ENCODE data around the gene USP54.
"Not testable (repeated sequence)": the region's sequence is repeated elsewhere in the genome, so short reads cannot be mapped to it uniquely, and the experiment has no call there.

The USP54 gene

DNA sequence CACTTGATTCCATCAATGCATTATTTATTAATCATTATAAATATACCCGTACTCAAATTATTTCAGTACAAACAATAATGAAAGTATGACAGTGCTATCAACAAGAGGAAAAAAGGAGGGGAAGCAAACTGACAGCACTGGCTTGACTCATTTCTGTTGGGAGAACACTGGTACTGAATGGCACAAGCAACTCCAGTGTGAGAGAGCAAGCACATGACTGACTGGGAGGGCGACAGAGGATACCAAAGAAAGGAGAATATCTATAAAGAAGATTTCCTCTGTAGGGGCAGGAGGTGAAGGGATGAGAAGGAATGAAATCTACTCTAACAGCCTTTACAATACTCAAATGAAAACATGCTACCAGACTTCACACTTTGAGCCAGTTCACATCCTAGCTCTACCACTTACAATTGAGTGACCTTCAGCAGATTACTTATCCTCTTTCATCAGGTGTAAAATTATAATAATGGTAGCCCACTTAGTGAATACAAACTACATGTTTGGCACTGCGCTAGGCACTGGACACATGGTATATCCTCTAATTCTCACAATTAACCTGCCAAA, 1.5 kb downstream of the USP54 start:
- no peak for DNase-seq (ENCODE audit: low spot score)

DNA sequence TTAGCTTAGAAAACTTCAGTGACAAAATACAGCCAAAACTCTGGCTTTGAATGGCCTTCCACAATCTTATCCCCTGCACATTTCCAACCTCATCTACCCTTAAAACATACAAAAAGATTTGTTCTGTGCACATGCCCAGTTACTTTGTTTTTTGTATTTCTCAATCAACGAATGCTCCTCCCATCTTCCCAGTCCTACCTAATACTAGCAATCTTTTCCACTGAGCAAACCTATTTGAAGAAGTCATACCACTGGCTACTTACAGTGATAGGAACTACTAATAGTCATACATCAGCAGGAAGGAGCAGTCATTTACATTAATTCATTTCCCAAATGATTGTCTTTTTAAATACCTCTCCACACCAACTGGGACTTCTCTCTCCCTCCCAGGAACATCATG, 2.5 kb downstream of the USP54 start:
- no peak for DNase-seq (ENCODE audit: low spot score)

DNA sequence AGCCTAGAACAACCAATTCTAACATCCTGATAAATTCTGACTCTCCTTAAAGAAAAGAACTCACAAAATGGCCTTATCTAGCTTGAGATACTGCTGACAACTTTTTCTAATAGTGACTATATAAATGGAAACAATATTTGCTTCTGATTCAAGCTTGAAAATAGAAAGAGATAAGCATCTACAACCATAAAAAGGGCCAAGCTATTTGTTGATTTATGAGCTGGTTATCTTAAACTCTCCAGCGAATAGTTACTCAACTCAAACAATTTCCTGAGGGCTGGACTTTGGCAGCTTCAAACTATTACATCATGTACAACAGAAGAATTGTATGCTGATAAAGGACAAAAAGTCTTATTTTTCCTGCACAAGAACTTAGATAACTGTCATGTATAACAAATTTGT, 4.6 kb downstream of the USP54 start:
- DNase-seq (ENCODE audit: low spot score): no peak

DNA sequence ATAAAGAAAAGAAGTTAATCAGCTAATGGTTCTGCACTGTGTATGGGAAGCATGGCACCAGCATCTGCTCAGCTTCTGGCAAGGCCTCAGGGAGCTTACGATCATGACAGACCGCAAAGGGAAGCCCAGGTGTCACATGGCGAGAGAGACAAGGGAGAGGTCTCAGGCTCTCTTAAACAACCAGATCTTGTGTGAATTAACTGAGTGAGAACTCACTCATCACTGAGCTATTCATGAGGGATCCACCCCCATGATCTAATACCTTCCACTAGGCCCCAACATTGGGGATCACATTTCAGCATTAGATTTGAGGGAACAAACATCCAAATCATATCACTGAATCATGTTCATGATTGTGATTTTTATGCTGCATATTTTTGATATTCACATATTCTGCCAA, 5.8 kb downstream of the USP54 start:
- no peak for DNase-seq (ENCODE audit: low spot score)

DNA sequence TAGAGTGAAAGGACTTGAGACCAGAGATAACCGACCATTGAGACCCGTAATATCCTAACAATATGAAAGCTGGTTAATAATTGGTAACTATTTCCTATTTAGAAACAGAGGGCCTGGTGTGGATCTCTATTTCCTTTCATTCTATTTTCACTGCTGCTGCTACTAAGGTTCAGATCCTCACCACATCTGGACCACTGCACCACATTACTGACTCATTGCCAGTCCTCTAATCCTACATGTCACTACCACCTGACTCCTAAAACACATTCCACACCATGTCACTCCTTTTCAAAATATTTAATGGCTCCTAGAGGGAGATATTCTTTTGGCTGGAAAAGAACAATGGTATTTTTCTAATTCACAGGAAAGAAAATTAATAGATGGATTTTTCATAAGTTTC, 6.4 kb downstream of the USP54 start:
- DNase-seq (ENCODE audit: low spot score): no peak

DNA sequence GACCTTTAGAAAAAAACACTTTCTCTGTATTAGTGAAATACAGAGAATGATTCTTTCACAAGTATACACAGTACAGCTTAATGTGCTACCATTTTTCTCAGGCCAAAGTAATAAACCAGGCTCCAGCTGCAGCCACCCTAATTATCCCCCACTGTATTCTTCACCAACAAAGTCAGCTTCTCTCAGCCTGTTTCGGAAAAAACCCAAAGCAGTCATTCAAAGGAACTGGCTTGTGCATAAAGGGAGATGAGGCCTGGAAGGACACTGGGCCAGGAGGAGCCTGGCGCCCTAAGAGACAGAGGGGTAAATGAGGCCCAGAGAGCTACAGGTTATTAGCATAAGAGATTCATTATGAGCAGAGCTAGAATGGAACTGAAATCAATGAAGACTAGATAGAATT, 9.2 kb downstream of the USP54 start:
- DNase-seq (ENCODE audit: low spot score): no peak

DNA sequence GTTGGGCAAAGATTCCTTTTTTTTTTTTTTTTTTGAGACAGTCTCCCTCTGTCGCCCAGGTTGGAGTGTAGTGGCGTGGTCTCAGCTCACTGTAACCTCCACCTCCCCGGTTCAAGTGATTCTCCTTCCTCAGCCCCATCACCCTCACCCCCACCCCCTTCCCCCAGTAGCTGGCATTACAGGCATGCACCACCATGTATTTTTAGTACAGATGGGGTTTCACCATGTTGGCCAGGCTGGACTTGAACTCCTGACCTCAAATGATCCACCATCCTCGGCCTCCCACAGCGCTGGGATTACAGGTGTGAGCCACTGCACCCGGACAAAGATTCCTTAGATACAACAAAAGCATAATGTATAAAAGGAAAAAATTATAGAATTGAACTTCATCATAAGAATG, 12.2 kb downstream of the USP54 start:
- not testable (repeated sequence) for DNase-seq (ENCODE audit: low spot score)

DNA sequence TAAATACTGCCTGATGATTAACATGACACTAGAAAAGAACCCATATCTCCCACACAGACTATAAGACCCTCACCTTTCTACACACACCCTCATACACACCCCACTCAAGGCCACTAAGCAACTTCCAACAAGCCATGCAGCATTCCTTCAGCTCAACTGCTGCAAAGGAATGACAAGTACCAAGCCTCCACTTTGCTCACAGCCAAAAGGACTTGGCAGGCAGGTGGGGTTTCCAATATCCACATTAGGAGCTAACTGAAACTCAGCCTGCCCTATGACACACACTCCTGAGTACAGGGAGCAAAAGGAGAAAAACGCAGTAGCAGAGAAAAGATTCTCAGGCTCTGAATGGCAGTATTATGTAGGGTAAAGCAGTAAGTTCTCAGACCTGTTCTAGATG, 13.4 kb downstream of the USP54 start:
- DNase-seq (ENCODE audit: low spot score): no peak

DNA sequence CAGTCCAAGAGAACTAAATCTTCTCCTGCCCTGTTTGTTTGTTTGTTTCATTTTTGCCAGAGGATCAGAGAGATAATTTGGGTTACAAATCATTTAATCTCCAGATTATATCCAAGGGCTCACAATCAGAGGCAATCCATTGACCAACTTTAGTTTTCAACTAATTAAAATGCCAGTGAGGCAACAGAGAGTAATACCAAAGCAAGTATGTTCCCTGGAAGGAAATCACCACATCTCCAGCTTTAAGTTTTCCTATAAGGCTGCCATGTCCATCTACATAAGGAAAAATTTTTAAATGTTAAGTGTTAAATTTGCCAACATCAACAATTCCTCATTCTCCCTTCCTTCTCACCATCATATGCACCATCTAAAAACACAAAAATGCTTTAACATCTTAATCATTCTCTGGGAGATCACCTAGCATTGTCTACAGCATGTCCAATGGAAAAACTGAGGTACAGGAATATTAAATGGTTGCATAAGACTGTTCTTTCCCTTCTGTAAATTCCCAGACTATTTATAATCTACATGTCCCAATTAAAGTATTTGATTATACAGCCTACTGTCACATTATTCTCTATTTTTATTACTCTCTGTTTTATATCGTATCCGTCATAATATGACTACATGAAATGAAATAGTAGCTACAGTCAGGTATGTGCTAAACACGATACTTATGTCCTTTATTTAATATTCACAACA, 14.1 kb downstream of the USP54 start:
- no peak for DNase-seq (ENCODE audit: low spot score)

DNA sequence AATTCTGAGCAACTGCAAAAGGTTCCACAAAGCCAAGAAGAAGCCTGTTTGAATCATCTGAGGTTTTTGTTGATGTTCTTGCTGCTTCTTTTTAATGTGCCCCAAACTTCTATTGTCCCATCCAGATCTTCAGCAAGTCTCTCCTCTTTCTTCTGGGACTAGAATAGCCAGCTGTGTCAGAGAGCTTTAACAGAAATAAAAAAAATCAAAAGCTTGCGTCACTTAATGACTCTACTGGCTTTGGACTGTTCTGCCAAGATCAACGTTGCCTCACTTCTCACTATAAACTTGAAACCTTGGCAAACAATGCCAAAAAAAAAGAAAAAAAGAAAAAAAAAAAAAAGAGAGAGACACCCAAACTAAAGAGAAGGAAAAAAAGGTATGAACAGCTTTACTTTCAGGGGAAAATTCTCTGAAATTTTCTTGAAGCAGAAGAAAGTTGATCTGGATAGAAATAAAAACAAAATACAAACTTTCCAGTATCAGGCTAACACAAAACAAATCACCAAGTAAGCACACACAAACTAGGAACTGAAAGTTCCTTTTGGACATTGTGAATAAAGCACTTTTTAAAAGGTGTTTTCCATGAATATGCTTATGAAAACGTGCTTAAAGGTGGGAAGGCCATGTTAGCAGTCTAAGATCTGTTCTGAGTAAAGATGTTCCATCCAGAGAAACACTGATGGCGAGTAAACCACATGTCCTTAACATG, 14.8 kb downstream of the USP54 start:
- no peak for DNase-seq (ENCODE audit: low spot score)

DNA sequence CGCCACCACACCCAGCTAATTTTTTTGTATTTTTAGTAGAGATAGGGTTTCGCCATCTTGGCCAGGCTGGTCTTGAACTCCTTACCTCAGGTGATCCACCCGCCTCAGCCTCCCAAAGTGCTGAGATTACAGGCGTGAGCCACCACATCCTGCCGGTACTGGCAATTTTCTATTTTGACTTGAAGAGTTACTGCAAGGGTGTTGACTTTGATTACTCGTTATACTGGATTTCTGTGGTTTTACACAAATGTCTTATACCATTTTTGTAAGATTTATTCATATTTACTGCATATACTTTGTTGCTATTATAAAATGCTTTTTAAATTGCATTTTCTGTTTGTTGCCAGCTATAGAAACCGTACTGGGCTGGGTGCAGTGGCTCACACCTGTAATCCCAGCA, 24.1 kb downstream of the USP54 start:
- not testable (repeated sequence) for DNase-seq (ENCODE audit: low spot score)

DNA sequence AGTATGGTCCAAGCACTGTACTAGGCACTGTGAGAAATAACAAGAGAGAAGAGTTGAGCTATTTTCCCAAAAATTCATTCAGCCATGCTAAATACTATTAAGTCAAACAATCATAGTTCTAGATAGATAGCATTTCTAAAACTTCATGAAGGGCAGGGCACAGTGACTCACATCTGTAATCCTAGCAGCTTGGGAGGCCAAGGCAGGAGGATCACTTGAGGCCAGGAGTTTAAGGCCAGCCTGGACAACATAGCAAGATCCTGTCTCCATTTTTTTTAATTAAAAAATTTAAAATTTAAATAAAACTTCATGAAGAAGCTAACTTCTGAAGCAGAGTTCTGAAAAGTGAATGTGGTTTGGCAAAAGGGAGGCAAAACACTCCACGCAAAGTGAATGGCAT, 29.9 kb downstream of the USP54 start:
- DNase-seq (ENCODE audit: low spot score): no peak

DNA sequence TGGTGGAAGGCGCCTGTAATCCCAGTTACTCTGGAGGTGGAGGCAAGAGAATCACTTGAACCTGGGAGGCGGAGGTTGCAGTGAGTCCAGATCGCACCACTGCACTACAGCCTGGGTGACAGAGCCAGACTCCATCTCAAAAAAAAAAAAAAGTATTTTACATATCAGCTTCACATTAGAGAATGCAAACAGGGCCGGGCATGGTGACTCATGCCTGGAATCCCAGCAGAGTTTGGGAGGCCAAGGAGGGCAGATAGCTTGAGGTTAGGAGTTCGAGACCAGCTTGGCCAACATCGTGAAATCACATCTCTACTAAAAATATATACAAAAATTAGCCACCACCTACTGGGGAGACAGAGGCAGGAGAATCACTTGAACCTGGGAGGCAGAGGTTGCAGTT, 31.6 kb downstream of the USP54 start:
- DNase-seq (ENCODE audit: low spot score): no peak

DNA sequence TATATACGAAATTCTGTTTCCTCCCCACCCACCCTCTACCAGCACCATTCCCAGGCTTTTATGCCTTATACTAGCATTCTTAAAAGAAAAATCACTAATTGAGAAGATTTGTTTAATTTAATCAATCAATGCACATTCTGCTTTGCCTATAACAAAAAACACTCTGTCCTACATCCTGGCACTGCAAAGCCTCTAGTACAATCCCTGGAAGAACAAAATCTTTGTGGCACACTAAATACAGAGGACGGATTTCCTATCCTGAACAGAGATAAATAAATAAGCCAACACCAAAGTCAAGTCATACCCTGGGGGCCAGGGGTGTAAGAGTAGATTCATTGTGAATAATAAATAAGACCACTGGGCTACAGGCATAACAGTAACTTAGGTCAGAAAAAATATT, 34.3 kb downstream of the USP54 start:
- DNase-seq (ENCODE audit: low spot score): no peak

DNA sequence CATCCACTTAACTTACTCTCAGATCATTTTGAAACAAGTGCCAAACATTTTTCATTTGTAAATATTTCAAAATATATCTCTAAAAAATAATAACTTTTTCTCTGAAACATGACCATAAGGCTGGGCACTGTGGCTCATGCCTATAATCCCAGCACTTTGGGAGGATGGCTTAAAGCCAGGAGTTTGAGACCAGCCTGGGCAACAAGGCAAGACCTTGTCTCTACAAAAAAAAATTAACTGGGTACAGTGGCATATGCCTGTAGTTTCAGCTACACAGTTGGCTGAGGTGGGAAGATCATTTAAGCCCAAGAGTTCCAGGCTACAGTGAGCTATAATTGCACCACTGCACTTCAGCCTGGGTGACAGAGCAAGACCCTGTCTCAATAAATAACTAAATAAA, 36.4 kb downstream of the USP54 start:
- DNase-seq (ENCODE audit: low spot score): no peak

DNA sequence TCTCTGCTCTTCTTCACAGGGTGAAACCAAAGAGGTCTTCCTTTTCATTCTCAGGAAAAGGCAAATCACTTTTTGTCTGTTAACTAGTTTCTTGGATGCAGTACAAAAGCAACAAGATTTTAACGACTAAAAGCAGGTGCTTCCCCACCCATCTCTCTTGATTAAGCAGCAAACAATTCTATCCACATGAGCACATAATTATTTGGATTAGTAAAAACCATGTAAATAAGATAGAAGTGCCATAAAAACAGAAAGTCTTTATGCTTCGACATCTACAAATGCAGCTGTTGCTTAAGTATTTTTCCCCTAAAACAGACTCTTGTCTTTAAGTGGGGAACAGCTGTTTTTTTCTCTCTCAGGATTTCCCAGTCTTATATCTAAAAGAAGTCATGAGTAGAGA, 37.4 kb downstream of the USP54 start:
- no peak for DNase-seq (ENCODE audit: low spot score)

DNA sequence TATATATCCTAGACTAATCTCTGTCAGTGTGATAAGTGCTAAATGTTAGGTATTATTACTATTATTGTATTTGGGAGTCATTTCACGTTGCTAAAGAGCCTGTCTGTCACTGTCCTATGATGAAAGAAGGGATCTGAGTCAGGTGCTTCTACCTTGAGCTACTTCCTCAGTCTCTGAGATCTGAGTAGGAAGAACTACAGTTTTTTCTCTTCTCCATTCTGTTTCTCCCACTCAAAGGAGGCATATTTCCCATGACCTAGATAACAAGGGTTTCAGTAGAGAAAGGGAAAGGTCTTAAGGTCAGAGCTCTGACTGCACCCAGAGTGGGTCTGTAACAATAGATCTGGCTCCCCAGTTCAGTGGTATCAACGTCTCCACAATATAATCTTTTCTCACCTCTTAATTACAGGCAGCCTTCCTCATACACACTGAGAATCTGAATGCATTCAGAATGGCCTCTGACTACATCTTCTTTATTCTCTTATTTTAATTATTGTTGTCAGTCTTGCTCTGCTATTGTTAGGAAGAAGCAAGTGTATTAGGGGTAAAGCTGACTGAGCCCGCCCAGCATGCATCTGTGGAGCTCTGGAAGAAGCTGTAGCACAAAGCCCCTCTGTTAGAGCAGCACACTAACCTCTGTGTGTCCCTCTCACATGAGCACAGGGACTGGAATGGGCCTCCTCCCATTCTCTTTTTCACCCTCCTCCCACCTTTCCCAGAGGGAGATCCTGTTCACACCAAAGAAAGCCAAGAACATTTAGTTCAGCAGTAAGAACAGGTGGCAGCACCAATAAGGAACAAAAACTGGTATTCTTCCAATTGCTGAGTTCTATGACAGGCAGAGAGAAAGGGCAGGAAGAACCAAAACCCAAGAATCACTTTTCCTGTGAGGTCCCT, 38.1 kb downstream of the USP54 start:
- no peak for DNase-seq (ENCODE audit: low spot score)

DNA sequence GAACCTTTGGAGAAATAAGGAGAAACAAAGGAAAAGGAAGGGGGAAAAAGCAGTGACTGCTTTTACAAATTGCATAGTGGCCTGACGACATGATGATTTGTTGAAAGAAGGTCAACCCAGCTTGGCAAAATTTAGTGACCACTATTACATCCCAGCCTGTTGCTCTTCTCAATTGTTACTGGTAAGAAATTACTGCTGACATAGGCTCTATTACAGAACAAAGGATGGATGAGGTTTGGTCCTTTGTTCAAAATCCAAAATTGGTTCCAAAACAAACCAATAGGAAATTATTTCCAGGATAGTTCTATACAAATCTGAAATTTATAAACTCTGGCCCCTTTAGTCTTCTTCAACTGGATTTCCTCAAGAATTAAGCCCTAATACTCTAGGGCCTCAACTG, 39.6 kb downstream of the USP54 start:
- no peak for DNase-seq (ENCODE audit: low spot score)

DNA sequence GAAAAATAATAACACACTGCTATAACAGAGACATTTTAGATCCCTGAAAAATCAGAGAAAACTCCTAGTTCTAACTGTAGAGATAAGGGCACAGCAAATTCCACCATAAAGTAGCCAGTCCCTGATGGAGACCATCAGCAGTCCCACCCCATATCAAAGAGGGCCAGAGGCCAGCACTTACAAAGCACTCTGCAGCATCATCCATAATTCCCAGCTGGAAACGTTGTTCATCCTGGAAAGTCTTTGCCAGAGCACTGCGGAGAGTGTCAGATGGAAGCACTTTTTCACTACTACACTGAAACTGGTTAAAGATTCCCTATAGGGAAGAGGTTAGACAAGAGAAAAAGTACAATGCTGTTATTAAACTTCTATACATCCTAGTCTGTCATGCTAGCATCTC, 45.8 kb downstream of the USP54 start:
- DNase-seq (ENCODE audit: low spot score): no peak

DNA sequence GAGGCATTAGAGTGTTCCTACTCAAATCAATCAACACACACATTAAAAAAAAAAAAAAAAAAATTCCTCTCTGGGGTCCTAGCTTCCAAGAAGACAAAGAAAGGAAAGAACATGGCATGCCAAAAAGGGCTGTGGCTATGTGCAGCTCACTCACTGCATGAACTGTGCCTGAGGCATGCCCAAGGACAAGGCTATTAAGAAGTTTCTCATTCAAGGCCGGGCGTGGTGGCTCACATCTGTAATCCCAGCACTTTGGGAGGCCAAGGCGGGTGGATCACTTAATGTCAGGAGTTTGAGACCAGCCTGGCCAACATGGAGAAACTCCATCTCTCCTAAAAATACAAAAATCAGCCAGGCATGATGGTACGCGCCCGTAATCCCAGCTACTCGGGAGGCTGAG, 53.4 kb downstream of the USP54 start:
- DNase-seq (ENCODE audit: low spot score): no peak

DNA sequence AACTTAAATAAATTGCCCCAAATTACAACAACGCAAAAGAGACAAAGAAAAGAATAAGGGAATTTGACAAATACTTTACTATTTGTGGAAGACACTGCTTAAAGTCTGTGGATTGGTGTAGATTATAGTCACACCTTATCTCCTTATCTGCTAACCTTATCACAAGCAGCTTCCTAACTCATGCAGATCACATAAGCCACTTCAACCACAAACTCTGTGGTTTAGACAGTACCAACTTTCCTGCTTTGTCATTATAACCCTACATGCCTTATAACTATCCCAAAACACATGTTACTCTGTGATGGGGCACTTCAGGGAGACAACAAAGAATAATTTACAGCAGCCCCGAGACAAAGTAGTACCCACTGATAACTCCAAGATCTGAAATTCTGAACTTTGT, 53.9 kb downstream of the USP54 start:
- peak; percentile 6 for DNase-seq (ENCODE audit: low spot score)

DNA sequence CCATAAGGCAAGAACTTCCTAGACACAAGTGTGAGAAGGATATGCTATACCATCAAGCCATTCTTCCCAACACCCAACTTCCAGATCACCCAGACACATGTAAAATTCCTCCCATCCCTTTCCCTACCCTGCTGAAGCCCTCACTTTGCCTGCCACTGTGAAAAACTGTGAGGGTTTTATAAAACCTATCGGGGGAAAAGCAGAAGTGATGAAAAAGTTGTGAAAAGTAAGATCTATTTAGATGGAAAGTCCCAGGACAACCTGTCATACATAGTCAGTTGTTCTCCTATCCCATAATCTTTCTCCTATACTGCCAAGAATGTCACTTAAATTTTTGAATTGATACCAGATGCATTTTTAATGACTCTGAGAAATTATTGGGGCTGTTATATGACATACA, 56.3 kb downstream of the USP54 start:
- no peak for DNase-seq (ENCODE audit: low spot score)

Data from CD4-positive, alpha-beta T cell treated with Interleukin-2 at 100 ng/mL for 4 hours (primary cell).